ENCODE data around the gene PCBP4.

PCBP4 gene

DNA sequence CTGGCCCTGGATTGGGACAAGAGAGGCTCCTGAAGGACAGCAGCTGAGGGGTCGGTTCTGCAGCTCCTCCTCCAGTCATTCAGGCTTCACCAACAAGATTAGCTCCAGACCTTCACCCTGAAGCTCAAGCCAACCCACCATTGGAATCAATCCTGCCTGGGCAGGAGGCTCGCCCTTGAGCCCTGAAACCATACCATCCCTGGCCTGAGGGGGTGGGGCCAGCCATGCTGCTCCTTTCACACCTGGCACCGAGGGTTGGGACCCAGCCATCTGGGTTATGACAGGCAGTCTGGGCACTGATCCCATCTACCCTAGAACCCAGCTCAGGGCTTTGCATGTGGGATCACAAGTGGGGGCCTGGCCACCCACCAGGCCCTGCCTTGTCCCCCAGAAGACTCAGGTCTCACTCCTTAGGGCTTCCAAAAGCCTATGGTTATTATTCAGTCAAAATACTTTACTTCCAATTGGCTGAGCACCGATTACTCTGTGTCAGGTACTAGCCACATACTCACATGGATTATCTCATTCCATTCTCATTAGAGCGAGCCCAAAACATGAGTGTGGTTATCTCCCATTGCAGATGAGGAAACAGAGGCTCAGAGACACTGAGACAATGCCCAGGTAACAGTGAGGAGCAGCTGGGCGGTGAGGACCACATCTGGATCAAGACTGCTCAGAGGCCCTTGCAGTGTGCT, 3.5 kb upstream of the PCBP4 start:
- DNase-seq: no peak

DNA sequence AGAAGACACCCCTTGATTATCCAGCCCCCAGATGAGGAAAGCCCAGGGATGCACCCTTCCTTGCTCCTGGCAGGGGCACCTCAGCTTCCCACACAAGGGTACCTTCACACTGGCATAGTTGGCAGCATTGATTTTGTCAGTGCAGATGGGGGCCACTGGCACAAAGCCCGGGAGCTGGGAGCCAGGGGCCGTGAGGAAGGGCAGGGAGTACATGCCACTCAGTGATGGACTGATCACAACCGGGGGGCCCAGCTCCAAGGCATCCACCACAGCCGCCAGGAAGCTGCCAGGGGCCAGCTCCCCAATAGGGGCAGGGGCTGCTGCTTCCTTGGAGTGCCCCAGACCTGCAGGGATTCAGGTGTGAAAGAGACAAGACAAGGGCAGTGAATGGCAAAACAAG, 2.6 kb upstream of the PCBP4 start:
- DNase-seq: no peak

DNA sequence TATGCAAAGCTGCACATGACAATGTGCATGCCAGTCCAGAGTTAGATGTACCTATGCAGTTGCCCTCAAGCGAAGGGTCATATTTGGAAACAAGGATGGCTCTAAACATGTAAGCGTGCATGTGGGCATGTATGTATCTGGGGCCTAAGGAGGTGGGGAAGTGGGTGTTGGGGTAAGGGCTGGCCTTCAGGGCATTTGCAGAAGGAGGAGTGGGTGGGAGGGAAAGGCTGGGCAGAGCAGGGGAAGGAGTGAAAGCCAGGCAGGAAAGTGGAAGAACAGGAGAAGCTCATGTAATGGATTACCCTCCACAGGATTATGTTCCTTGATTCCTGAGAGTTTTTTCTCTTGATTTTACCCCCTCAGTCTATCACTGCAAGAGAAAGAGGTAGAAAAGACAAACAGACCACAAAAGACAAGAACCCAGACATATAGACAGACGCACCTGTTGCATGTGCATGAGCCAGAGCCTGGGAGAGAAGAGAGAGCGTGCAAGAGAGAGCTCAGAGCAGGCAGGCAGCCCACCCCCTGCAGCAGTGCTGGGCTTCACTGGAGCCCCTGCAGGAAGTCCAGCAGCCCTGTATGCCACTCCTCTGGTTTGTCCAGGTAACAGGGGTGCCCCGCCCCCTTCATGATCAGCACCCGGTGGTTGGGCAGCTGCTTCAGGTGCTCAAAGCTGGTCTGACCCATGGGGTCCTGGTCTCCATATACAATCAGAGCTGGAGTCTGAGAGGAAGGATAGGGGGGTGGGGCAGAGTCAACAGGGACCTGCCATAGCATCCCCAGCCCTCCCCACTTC, 1.8 kb upstream of the PCBP4 start:
- no peak for DNase-seq

DNA sequence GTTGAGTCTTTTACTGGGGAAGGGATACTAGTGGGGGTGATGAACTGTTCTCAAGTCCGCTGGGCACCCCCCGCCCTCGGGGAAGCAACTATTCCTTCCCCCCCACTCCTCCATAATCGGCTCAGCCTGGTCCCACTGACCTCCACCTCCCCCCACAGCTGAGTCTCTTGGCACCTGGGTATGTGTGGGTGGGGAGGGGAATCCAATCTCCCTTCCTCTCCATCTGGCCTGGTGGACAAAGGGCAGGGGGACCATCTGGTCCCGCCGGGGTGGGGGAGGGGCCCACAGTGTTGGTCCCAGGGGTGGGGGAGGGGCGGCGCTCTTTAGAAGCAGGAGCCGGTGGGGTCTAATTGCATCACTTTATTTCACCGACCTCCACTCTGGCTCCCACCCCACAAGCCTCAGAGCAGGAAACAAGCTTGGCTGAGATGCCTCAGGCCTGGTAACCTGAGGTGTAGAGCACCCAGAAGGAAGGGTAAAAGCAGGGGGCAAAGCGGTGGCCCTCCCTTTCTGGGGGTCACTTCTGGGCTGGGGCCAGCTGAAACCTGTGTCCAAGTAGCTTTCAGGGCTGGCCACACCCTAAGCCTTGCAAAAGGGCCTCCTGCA, 1.0 kb upstream of the PCBP4 start:
- DNase-seq: no peak

DNA sequence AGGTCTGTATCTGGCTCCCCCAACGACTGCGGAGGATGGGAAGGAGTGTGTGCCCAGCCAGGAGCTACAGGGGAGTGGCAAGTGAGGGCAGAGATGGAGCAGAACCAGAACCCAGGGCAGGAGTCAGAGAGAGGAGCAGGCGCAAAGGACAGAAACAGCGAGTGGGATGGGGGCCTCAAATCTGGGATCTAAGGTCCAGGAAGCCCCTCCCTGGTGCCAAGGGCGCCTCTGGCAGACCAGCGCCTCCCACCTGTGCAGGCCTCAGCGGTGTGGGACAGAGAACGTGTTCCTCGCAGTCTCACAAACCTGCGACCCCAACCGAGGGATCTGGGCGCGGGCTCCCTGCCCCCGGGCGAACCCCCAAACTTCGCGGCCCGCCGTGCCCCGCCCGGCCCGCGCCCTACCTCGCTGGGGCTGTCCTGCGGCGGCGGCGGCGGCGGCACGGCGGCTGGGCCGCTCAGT, 301 bp downstream of the PCBP4 start:
- no peak for DNase-seq

DNA sequence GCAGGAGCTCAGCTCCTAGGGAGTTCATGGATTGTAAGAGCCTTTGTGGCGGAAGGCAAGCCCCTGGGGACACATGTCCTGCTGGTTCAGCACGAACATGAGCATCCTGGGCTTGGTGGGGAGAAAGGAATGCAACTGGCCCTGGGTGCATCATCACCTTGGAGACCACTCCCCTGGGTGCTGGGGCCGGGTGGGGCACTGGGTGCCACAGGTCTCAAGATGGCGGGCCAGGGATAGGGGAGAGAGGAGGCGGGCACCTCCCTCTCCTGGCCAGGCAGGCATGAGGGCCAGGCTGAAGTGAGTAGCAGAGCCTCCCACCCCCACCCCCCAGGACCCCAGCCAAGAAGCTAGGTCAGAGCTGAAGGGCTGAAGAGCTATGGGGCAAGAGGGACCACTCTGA, 768 bp downstream of the PCBP4 start:
- DNase-seq: no peak

DNA sequence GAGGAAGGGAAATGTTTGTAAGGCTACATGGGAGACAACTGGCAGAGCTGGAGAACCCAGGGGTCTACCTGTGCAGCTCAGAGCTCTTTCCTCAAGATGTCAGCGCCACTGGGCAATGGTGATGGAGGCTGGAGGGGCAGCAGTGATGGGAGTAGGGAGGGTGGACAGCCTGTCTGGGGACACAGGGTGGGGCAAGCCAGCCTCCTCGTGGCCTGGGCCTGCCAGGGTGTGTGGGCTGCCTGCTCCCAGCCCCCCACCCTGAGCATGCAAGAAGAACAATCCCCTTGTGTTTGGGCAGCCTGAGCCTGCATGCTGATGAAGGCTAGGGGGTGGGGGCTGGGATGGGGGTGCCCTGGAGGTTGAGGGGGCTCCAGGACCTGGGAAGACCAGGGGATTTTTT, 1.2 kb downstream of the PCBP4 start:
- DNase-seq: no peak

DNA sequence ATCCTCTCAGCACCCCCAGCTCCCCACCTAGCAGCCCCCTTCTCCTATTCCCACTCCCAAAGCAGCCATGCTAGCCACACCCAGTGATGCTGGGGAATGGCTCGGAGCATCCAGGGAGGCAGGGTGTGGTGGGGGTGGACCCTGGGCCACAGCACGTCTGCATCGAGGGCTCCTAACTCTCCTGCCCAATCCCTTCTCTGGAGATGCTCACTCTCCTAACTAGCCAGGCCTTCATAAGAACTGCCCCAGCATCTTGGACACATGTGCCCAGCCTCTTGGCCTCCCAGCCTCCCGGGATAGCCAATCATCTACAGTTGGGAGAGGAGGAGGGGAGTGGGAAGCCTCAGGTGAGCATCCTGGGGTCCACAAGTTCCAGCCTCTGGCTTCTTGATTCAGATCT, 2.7 kb downstream of the PCBP4 start:
- no peak for DNase-seq

DNA sequence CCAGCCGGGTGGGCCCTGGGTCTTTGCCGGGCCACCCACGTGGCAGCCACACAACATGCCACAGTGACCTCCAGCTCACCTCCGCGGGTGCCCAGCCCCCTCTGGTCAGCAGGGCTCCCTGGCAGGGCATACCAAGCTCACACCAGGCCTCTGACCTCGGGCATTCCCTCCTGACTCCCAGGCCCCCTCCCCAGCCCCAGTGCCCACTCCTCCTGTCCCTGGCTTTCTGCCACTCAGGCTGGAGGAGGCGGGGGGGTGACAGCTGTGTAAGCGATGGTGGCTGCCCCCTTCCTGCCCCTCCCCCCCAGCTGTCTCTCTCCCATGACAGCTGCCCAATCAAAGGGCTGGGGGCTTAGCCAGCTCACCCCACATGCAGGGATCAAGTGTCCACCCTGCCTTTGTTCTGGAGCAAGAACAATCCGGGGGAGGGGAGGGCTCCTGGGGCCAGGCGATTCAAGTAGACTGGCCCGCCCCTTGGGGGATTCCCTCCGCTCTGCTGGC, 3.3 kb downstream of the PCBP4 start:
- no peak for DNase-seq

DNA sequence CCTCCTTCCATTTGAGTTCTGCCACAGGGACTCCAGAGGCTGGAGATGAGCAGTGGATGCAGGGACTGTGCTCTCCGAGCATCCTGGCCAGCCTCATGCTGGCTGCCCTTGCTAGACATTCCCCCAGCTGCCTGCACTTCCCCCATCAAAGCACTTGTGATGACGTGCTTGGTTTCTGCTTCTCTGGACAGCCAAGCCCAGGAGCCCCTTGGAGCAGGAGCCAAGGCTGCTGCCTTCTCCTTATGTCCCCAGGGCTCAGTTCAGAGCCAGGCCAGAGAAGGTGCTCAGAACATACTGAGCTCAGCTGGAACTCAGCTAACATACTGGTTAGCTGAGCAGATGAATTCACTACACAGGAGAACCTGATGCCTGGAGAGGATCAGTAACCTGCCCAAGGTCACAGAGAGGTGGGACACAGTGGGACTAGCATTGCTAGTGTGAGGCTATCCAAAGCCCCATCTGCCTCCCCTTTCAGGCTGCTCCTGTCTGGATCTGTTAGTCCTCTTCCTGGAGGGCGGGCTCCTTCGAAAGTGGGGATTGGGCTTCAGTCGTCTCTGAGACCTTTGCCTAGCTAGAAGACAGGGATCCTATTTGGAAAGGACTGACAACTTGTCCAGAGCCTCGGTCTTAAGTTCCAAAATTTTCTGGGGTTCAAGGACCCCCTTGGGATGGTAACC, 4.3 kb downstream of the PCBP4 start:
- no peak for DNase-seq

DNA sequence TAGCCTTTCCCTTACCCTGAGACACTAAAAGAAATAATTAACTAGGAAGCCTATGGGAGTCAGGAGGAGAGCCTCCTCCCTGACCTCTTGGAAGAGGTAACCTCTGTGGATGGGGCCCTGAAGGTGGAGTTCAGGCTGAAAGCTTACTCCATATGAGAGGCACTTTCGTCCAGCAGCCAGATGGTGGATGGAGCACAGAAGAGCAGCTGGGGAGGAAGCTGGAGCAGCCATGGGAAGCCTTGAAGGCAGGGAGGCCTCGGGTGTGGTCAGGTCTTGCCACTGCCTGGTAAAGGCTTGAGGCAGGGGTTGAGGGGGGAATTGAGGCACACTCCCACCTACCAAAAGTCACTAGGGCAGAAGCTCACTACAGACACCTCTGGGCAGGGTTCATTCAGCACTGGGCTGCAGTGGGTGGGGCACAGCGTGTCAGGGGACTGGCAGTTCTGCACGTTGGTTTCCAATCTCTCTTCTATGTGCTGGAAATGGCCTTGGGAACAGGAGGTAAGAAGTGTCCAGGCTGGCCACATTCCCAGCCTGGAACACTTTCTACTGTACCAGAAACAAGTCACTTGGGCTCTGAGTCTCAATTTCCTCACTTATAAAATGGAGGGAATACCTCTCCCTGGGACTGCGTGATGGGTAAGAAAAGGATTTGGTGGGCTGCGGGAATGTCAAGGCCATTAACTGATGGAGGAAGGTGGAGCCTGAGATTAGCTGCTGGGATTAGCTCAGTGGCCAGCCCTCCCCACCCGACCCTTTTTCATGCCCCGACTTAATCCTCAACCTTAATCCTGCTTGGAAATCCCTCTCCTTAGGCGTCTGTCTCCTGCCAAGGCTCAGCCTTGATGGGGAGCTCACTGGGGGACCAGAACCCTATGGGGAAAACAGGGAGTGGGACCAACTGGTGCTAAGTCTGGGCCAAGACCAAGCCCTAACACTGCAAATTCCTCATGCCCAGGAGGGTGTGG, 5.4 kb downstream of the PCBP4 start:
- no peak for DNase-seq

DNA sequence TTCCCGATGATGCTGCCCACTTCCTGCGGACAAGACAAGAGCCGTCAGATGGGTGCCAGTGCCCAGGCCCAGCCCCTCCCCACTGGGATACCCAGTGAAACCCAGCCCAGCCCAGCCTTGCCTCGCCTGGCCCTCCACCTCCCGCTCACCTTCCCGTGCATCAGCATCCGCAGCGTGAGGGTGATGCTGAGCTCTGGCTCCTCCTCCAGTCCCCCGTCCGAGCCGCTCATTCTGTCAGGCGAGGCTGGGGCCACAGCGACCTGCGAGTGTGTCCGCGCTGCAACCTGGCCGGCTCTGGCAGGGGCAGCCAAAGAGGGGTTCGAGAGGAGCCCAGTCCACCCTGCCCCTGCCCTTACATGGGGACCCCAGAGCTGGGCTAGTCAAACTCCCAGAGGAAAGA, 6.2 kb downstream of the PCBP4 start:
- DNase-seq: no peak

DNA sequence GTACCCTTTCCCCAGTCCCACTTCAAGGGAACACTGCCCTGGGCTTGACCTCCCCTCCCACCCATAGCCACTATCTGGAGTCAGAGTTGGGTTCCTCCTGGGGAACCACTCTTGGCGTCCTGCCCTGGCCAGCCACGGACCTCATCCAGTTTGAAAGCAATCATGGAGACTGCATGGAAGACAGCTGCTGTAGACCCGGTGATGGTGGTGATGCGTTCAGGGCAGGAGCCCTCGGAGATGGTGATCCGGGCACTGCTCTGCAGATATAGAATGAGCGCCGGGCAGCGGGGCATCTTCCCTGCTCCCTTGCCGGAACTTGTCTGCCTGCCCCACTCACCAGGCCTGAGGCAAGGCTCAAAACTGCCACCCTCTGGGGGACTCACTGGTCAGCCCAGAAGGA, 6.9 kb downstream of the PCBP4 start:
- no peak for DNase-seq

DNA sequence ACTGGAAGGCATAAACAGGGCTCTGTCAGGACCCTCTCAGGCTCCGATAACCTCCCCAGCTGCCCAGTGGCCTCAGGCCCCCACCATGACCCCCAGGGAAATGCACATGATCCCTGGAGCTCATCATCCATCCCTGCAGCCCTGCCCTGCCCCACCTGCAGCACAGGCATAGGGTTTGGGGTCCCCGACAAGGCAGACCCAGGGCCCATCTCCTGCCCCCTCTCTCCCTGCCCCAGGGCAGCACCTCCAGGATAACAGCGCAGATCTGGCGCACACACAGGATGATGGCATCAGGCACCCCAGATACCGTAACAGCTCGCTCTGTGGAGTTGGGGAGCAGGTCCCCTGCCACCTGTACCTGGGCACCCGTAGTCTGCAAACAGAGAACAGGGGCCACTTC, 7.6 kb downstream of the PCBP4 start:
- DNase-seq: no peak

DNA sequence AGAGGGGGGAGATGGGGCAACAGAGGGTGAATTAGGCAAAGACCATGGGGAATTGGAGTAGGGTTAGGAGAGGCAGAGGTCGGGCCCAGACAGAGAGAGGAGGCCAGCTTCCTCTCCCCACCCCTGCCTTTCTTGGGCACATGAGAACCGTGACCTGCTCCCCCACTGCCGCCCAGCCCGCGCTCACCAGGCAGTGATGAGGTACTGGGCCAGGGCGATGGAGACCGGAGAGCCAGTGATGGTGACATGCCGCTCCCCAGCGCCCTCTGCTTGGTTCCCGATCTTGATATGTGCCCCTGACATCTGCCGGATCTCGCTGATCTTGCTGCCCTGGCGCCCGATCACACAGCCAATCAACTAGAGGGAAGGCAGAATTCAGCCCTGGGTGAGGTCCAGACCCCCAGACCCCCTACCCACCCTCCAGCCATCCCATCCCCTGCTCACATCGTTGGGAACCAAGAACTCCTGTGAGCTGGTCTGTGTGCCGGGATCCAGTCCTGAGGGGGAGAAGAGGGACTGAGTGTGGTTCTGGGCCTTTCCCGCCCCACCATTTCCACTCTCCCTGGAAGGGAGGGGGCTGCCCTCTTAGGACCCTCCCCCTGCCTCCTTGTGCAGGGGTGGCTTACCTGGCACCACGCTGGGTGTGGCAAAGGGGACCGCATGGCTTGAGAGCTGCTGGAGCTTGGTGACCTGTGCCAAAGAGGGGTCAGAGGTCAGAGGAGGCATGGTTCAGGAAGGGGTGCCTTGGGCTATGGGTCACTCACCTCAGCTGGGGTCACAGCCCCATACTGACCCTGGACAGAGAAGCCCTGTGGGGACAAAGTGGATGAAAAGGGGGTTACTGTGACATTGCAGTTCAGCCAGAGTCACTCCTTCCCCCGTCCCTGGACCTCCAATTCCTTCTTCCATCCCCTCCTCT, 8.4 kb downstream of the PCBP4 start:
- DNase-seq: no peak

DNA sequence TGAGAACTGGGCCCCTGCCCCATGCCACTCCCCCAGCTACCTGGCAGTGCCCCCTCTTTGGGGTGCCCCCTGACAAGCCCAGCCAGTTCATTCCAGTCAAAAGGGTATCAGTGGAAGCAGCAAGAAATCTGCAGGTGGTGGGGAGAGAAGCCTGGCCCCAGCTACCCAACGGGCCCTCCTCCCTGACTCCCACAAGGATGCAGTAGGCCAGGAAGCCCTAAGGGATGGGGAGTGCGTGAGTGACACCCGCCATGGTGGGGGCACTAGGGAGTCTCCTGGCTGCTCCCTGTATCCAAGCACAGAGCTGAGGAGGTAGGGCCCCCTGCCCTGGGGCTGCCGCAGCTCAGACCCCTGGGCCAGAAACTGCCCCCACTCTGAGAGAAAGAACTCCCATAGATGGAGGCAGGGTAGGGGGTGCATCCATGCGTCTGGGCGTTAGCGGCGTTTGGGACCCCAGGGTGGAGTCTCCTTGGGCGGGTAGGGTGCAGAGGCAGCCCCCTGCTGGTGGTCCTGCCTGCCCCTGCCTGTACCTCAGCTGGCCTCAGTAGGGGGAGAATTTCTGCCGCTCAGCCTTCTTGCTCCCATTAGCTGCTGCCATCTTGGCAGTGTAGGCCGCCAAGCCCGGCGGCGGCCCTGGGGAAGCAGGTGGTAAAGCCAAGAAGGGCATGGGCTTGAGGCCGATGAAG, 9.6 kb downstream of the PCBP4 start:
- DNase-seq: no peak

DNA sequence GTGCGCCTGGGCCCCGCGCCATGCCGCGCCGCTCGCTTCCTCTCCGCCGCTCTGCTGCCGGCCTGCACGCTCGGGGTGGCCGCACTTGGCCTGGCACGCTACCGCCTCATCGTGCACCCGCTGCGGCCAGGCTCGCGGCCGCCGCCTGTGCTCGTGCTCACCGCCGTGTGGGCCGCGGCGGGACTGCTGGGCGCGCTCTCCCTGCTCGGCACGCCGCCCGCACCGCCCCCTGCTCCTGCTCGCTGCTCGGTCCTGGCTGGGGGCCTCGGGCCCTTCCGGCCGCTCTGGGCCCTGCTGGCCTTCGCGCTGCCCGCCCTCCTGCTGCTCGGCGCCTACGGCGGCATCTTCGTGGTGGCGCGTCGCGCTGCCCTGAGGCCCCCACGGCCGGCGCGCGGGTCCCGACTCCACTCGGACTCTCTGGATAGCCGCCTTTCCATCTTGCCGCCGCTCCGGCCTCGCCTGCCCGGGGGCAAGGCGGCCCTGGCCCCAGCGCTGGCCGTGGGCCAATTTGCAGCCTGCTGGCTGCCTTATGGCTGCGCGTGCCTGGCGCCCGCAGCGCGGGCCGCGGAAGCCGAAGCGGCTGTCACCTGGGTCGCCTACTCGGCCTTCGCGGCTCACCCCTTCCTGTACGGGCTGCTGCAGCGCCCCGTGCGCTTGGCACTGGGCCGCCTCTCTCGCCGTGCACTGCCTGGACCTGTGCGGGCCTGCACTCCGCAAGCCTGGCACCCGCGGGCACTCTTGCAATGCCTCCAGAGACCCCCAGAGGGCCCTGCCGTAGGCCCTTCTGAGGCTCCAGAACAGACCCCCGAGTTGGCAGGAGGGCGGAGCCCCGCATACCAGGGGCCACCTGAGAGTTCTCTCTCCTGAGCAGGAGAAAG, 11.1 kb downstream of the PCBP4 start:
- DNase-seq: no peak

DNA sequence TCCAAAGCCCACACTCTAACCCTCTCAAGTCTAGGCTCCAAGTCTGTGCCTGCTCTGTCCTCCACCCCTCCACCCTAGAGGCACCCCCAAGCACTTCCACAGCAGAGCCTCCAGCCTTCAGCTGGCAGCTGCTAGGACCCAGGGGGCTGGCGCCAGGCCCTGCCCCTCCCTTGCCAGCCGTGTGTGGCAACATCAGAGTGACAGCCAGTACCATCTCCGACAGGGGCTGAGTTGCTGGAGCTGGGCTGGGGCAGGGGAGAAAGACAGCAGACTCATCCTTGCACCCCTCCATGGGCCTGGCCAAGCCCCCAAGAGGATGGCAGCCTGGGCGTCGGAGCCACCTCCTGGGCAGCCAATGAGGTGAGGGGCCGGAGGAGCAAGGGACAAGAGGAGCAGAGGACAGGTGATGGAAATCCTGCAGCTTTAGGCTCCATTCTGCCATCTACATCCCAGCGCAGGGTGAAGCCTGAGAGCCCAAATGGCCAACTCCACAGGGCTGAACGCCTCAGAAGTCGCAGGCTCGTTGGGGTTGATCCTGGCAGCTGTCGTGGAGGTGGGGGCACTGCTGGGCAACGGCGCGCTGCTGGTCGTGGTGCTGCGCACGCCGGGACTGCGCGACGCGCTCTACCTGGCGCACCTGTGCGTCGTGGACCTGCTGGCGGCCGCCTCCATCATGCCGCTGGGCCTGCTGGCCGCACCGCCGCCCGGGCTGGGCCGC, 11.9 kb downstream of the PCBP4 start, which contains the start of gene GPR62:
TSS of gene GPR62 (plus strand) at position 207 of the 718 bp plus-strand sequence. CDS start at position 479, 272 bp downstream.
- DNase-seq: no peak

Data from bone marrow (tissue), 2 donors.